ENCODE measurements around the gene PARPBP.

GRCh38 chr12:102093319-102093718, 26.7 kb upstream of the PARPBP start:
- no peak for TF ChIP-seq JUND (IDR thresholded peaks at IDR 0.05)
- TF ChIP-seq MAX (IDR thresholded peaks at IDR 0.05): no peak
- TF ChIP-seq CTCF (IDR thresholded peaks at IDR 0.05 in 2 of 3, conservative IDR thresholded peaks at IDR 0.05 in 1 of 3; ENCODE audit: borderline replicate concordance in 1 of 3, insufficient read depth in 1 of 3, low read depth in 2 of 3, low read length in 2 of 3): no peak
- TF ChIP-seq EZH2 (IDR thresholded peaks at IDR 0.05): no peak
- TF ChIP-seq POLR2AphosphoS5 (IDR thresholded peaks at IDR 0.05; ENCODE audit: low read depth, low read length): no peak
- TF ChIP-seq POLR2A (IDR thresholded peaks at IDR 0.05; ENCODE audit: borderline replicate concordance, extremely low read depth, insufficient read depth, insufficient read length): no peak

Data from HCT116 (cell line).